HCT116 (cell line): Measurements from ENCODE around the gene CAMK1D. TPM values are rescaled to one million over a fixed set of nuclear protein-coding genes. Genes with fewer than 3 reads are reported as not detected.

Experiments used
- ATAC-seq: fragments of 200-7000 bp; cut with Tn5 transposase; 2 replicates; pipeline ENCODE4 v1.9.1; 2020; ENCODE audit warnings: mild to moderate bottlenecking, moderate library complexity
- BruUV-seq: library from RNA; stranded (reverse); fragments of 400-500 nt; replicated peaks from 2 replicates; lab custom pipeline; 2021; lab: Mats Ljungman, UMichigan
- CTCF ChIA-PET: fragments of 300-600 bp; sonication (Branson Sonifier 250); formaldehyde crosslinking; loops from one replicate; lab custom pipeline; 2021; ENCODE audit warnings: antibody characterized with exemption; lab: Charles Lee
- POLR2A ChIA-PET: fragments of 300-600, 350-600 bp; sonication (Branson Sonifier 250); formaldehyde crosslinking; loops from one replicate; lab custom pipeline; 2021; ENCODE audit warnings: antibody characterized with exemption; lab: Charles Lee
- RAD21 ChIA-PET, 2 experiments: fragments of 300-600 bp; sonication (Branson Sonifier 250); formaldehyde crosslinking; loops; one replicate each; lab custom pipeline; 2023; ENCODE audit warnings: low total read pairs in 2 of 2; ENCODE audit not compliant: uncharacterized antibody in 2 of 2, unreplicated experiment in 2 of 2, low non-redundant PET in 1 of 2; lab: Charles Lee
- DNase-seq: peaks from one replicate; pipeline ENCODE4 v3.0.0-alpha.2; 2010; ENCODE audit warnings: low read depth, low spot score
- H2AFZ ChIP-seq: fragments of 200-600 bp; shearing (Covaris generic), sonication (generic); 2 replicates; pipeline ENCODE4 v1.6.1; 2017; ENCODE audit warnings: low read depth, mixed run types, mixed read lengths, antibody characterized with exemption, low read length; ENCODE audit not compliant: poor library complexity, severe bottlenecking
- H3K27ac ChIP-seq: 2 replicates; pipeline ENCODE4 v1.5.1; 2012; ENCODE audit warnings: low read depth, low read length
- H3K27me3 ChIP-seq: fragments of 200-600 bp; sonication (generic); 2 replicates; pipeline ENCODE4 v1.6.1; 2016; ENCODE audit warnings: mixed run types, low read length, mixed read lengths; ENCODE audit not compliant: insufficient read depth
- H3K36me3 ChIP-seq, 2 experiments: fragments of 200-500 bp in 1 of 2; fragments of 200-600 bp in 1 of 2; sonication (Bioruptor generic) in 1 of 2; sonication (generic) in 1 of 2; 2 replicates each; pipeline versions ENCODE4 v1.5.1 to v1.6.1; 2014 to 2016; ENCODE audit warnings: low read length in 2 of 2, inconsistent platforms in 1 of 2, mixed read lengths in 1 of 2, mixed run types in 1 of 2; ENCODE audit not compliant: insufficient read depth in 2 of 2, control insufficient read depth in 1 of 2
- H3K4me1 ChIP-seq, 2 experiments: fragments of 200-600 bp in 1 of 2; sonication (generic) in 1 of 2; 2 replicates each; pipeline versions ENCODE4 v1.5.1 to v1.6.1; 2012 to 2017; ENCODE audit warnings: low read length in 2 of 2, inconsistent platforms in 1 of 2, mild to moderate bottlenecking in 1 of 2, mixed read lengths in 1 of 2, mixed run types in 1 of 2, moderate library complexity in 1 of 2; ENCODE audit not compliant: insufficient read depth in 2 of 2, control insufficient read depth in 1 of 2
- H3K4me2 ChIP-seq: fragments of 200-600 bp; sonication (generic); 2 replicates; pipeline ENCODE4 v1.6.1; 2017; ENCODE audit warnings: mixed run types, low read length, mixed read lengths
- H3K4me3 ChIP-seq, 2 experiments: fragments of 200-600 bp in 1 of 2; sonication (generic) in 1 of 2; replicated peaks in 1 of 2; 2 replicates each; pipeline ENCODE4 v1.5.1; 2011 to 2016; ENCODE audit warnings: low read length in 2 of 2, control low read depth in 1 of 2, low read depth in 1 of 2, mild to moderate bottlenecking in 1 of 2, mixed read lengths in 1 of 2, mixed run types in 1 of 2
- H3K79me2 ChIP-seq: fragments of 200-600 bp; sonication (generic); 2 replicates; pipeline ENCODE4 v1.6.1; 2017; ENCODE audit warnings: mild to moderate bottlenecking, mixed run types, low read length, moderate library complexity, mixed read lengths; ENCODE audit not compliant: insufficient read depth
- H3K9ac ChIP-seq: fragments of 200-600 bp; sonication (generic); 2 replicates; pipeline ENCODE4 v1.6.1; 2016; ENCODE audit warnings: low read length, mixed read lengths
- H3K9me2 ChIP-seq: fragments of 200-600 bp; sonication (generic), shearing (Covaris generic); 2 replicates; pipeline ENCODE4 v1.6.1; 2017; ENCODE audit warnings: mixed run types, mild to moderate bottlenecking, moderate library complexity; ENCODE audit not compliant: insufficient read depth
- H3K9me3 ChIP-seq, 2 experiments: fragments of 200-500 bp in 1 of 2; fragments of 200-600 bp in 1 of 2; sonication (Bioruptor generic) in 1 of 2; sonication (generic) in 1 of 2; 2 replicates each; pipeline ENCODE4 v1.6.1; 2014 to 2017; ENCODE audit warnings: low read length in 2 of 2, mixed read lengths in 2 of 2, inconsistent platforms in 1 of 2, low read depth in 1 of 2, mild to moderate bottlenecking in 1 of 2, mixed run types in 1 of 2, moderate library complexity in 1 of 2; ENCODE audit not compliant: control insufficient read depth in 1 of 2, insufficient read depth in 1 of 2
- H4K20me1 ChIP-seq: fragments of 200-600 bp; sonication (generic), shearing (Covaris generic); 2 replicates; pipeline ENCODE4 v1.6.1; 2017; ENCODE audit warnings: mixed run types, mild to moderate bottlenecking, moderate library complexity; ENCODE audit not compliant: insufficient read depth
- CBX3 ChIP-seq: IDR thresholded peaks from 2 replicates; pipeline ENCODE4 v1.6.1; 2012; ENCODE audit warnings: low read depth
- EZH2phosphoT487 ChIP-seq: fragments of 200-600 bp; IDR thresholded peaks from 2 replicates; pipeline ENCODE4 v1.6.1; 2018; ENCODE audit warnings: antibody characterized with exemption, borderline replicate concordance
- POLR2AphosphoS5 ChIP-seq: IDR thresholded peaks from 2 replicates; pipeline ENCODE4 v1.6.1; 2011; ENCODE audit warnings: mild to moderate bottlenecking, low read depth, low read length, moderate library complexity
- RAD21 ChIP-seq: IDR thresholded peaks from 2 replicates; pipeline ENCODE4 v1.6.1; 2012; ENCODE audit warnings: low read depth, mild to moderate bottlenecking
- YY1 ChIP-seq: IDR thresholded peaks from 2 replicates; pipeline ENCODE4 v1.6.1; 2011; ENCODE audit warnings: low read length, low read depth, moderate library complexity, mild to moderate bottlenecking; ENCODE audit not compliant: insufficient replicate concordance; ENCODE audit errors: extremely low read depth
- ZNF274 ChIP-seq: fragments of 200-500 bp; sonication (Bioruptor generic); IDR thresholded peaks from 2 replicates; pipeline ENCODE4 v1.6.1; 2014; ENCODE audit warnings: mild to moderate bottlenecking, low read depth, low read length, inconsistent platforms
- intact Hi-C: fragments of 100-400 bp; cut with micrococcal nuclease; formaldehyde crosslinking; loops from 2 replicates; pipeline ENCODE4 v1.10.0; 2022
- total RNA-seq: library from RNA; stranded (reverse); gene quantifications from one replicate; pipeline ENCODE4 v1.2.1, GENCODE V29; 2021; ENCODE audit not compliant: unreplicated experiment
- TF ChIP-seq, protein P1 (sequence below), 3 experiments: fragments of 200-600 bp in 1 of 3; sonication (generic) in 1 of 3; IDR thresholded peaks in 2 of 3; conservative IDR thresholded peaks in 1 of 3; 2 replicates each; pipeline ENCODE4 v1.5.1; 2012 to 2017; ENCODE audit warnings: low read depth in 2 of 3, low read length in 2 of 3, antibody characterized with exemption in 1 of 3, borderline replicate concordance in 1 of 3, control low read depth in 1 of 3, mild to moderate bottlenecking in 1 of 3, mixed read lengths in 1 of 3, mixed run types in 1 of 3, moderate library complexity in 1 of 3; ENCODE audit not compliant: insufficient read depth in 1 of 3
- TF ChIP-seq, protein P2 (sequence below): IDR thresholded peaks from 2 replicates; pipeline ENCODE4 v1.6.1; 2012; ENCODE audit warnings: low read depth

Gene CAMK1D
- total RNA-seq, 1 experiment from 2014 or later = 9.6 TPM

DNA sequence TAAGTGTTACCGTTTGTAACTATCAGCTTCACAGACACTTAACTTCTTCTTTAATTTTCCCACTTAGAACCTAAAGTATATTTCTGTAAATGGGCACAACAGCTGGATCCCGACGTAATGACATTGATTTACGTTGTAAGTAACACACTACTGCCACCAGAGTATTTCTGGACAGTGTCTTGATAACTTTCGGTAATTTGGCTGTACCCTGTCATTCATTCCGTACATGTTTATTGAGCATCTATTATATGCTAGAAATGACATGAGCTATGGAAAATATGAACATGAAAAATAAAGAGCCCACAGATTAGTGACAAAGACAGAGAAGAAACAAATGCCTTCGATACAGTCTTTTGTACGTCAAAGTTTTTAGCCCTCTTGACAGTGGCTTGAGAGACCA is 360.8 kb downstream of the CAMK1D start:
- H3K9me3 ChIP-seq = no peaks in the 10 kb centered on the region
- H2AFZ ChIP-seq = no peak overlapping the region
- ChIA-PET RAD21 (interaction anchor here in 1 of 2 experiments (1.1 to 1.9 kb wide), 3 partner anchors 445 to 495 kb away, joined by 3 to 5 read pairs (median 3); no protein-coding TSS in a partner anchor), CTCF (interaction anchor here (0.7 to 3.8 kb wide), 14 partner anchors 8 to 724 kb away, joined by 3 to 32 read pairs (median 4); partner anchors contain the start of gene OPTN), POLR2A (interaction anchor here (0.6 to 3.5 kb wide), 4 partner anchors 10 to 446 kb away, joined by 3 to 13 read pairs (median 3); no protein-coding TSS in a partner anchor)
- BruUV-seq = no TSS peak
- H3K9ac ChIP-seq = no peak overlapping the region
- intact Hi-C loops = loop anchor here (2.0 to 10.0 kb wide), 3 partner anchors 365 to 915 kb away; no protein-coding TSS in a partner anchor
- TF ChIP-seq CBX3 = 0 out of 2 replicates have a peak, but pooled peaks have one; percentile 10
- no peak for TF ChIP-seq ZNF274
- no peak overlapping the region for H3K4me3 ChIP-seq
- H4K20me1 ChIP-seq = no peaks in the 10 kb centered on the region
- no peaks in the 10 kb centered on the region for H3K36me3 ChIP-seq
- no peak overlapping the region for H3K27ac ChIP-seq
- H3K79me2 ChIP-seq = no peaks in the 10 kb centered on the region
- no peak overlapping the region for H3K4me2 ChIP-seq
- peaks cover 41 to 61% of the 10 kb centered on the region in 2 experiments for H3K4me1 ChIP-seq
- DNase-seq (no peak), ATAC-seq (no peak)
- no peaks in the 10 kb centered on the region for H3K9me2 ChIP-seq
- no peaks in the 10 kb centered on the region for H3K27me3 ChIP-seq

DNA sequence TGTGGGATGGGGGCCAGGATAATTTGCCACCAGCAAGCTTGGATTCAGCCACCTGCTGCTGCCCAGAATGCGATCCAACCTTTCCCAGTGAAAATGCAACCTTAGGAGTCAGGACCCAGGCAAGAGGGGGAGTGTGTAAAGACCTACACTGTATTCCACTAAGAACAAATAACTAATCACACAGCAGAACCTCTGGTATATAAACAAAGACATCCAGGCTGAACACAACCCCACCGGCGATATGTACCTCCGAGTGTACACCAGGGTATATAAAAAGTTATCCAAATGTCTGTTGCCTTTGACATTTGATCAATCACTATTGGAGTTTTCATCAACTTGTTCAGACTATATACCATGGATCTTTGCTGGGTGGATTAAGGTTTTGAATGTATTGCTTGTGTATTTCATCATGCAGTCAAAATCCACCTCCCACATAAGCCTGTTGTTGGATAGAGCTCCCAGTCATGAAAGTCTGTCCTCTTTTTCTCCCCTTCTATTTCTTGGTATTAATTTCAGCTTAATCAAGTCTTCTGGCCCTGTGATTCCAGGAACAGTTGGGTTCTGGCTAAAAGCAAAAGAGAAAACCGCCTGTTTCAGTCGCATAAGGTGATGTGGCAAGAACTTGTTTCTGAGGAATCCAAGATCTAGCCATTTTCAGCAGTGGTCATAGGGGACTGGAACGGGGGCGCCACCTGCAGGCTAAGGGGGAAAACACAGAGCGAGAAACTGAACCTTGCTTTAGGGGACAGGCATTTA is 361.4 kb downstream of the CAMK1D start:
- no peaks in the 10 kb centered on the region for H3K27me3 ChIP-seq
- no peak overlapping the region for H2AFZ ChIP-seq
- DNase-seq = peak; percentile 76
- H3K4me3 ChIP-seq = no peak overlapping the region
- no peak overlapping the region for H3K27ac ChIP-seq
- no peaks in the 10 kb centered on the region for H3K79me2 ChIP-seq
- no peaks in the 10 kb centered on the region for H3K36me3 ChIP-seq
- no peaks in the 10 kb centered on the region for H3K9me2 ChIP-seq
- RAD21 ChIA-PET = interaction anchor here in 1 of 2 experiments (1.9 kb wide), 1 partner anchor 446 kb away, joined by 5 read pairs; no protein-coding TSS in a partner anchor
- POLR2A ChIA-PET = interaction anchor here (0.6 to 3.5 kb wide), 3 partner anchors 10 to 446 kb away, joined by 3 to 13 read pairs (median 3); no protein-coding TSS in a partner anchor
- intact Hi-C loops = loop anchor here (1.0 to 10.0 kb wide), 4 partner anchors 364 to 916 kb away; no protein-coding TSS in a partner anchor
- no peak overlapping the region for H3K9ac ChIP-seq
- ATAC-seq = peak; percentile 65
- H4K20me1 ChIP-seq = no peaks in the 10 kb centered on the region
- peak overlapping the region; percentile 21; the same call in 1 of the 2 replicates for H3K4me2 ChIP-seq
- no TSS peak for BruUV-seq
- peaks cover 40 to 55% of the 10 kb centered on the region in 2 experiments for H3K4me1 ChIP-seq
- H3K9me3 ChIP-seq = no peaks in the 10 kb centered on the region
- CTCF ChIA-PET = interaction anchor here (0.7 to 3.8 kb wide), 16 partner anchors 9 to 724 kb away, joined by 3 to 32 read pairs (median 4); partner anchors contain the start of gene OPTN
- TF ChIP-seq EZH2phosphoT487 = no peak
- TF ChIP-seq, protein P1, sequence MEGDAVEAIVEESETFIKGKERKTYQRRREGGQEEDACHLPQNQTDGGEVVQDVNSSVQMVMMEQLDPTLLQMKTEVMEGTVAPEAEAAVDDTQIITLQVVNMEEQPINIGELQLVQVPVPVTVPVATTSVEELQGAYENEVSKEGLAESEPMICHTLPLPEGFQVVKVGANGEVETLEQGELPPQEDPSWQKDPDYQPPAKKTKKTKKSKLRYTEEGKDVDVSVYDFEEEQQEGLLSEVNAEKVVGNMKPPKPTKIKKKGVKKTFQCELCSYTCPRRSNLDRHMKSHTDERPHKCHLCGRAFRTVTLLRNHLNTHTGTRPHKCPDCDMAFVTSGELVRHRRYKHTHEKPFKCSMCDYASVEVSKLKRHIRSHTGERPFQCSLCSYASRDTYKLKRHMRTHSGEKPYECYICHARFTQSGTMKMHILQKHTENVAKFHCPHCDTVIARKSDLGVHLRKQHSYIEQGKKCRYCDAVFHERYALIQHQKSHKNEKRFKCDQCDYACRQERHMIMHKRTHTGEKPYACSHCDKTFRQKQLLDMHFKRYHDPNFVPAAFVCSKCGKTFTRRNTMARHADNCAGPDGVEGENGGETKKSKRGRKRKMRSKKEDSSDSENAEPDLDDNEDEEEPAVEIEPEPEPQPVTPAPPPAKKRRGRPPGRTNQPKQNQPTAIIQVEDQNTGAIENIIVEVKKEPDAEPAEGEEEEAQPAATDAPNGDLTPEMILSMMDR (IDR thresholded peaks at IDR 0.05 in 2 of 3, conservative IDR thresholded peaks at IDR 0.05 in 1 of 3; ENCODE audit: borderline replicate concordance in 1 of 3, insufficient read depth in 1 of 3, low read depth in 2 of 3, low read length in 2 of 3) = peak; percentile 78 to 97 (median 96)
- TF ChIP-seq, protein P2, sequence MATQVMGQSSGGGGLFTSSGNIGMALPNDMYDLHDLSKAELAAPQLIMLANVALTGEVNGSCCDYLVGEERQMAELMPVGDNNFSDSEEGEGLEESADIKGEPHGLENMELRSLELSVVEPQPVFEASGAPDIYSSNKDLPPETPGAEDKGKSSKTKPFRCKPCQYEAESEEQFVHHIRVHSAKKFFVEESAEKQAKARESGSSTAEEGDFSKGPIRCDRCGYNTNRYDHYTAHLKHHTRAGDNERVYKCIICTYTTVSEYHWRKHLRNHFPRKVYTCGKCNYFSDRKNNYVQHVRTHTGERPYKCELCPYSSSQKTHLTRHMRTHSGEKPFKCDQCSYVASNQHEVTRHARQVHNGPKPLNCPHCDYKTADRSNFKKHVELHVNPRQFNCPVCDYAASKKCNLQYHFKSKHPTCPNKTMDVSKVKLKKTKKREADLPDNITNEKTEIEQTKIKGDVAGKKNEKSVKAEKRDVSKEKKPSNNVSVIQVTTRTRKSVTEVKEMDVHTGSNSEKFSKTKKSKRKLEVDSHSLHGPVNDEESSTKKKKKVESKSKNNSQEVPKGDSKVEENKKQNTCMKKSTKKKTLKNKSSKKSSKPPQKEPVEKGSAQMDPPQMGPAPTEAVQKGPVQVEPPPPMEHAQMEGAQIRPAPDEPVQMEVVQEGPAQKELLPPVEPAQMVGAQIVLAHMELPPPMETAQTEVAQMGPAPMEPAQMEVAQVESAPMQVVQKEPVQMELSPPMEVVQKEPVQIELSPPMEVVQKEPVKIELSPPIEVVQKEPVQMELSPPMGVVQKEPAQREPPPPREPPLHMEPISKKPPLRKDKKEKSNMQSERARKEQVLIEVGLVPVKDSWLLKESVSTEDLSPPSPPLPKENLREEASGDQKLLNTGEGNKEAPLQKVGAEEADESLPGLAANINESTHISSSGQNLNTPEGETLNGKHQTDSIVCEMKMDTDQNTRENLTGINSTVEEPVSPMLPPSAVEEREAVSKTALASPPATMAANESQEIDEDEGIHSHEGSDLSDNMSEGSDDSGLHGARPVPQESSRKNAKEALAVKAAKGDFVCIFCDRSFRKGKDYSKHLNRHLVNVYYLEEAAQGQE = no peak
- TF ChIP-seq POLR2AphosphoS5 = 0 out of 2 replicates have a peak, but pooled peaks have one; percentile 28
- peak; percentile 93 for TF ChIP-seq RAD21
- no peak for TF ChIP-seq YY1
